Gastroesophageal sphincter (tissue), 4 donors: ENCODE results near the gene NRG2. TPM values are rescaled to one million over a fixed set of nuclear protein-coding genes. Genes with fewer than 3 reads are reported as not detected.
A peak's percentile ranks its signal among the peaks of the same experiment; 100 is the strongest.

ENCODE experiments used
- ATAC-seq: fragments of 150-250 bp; one replicate; pipeline ENCODE4 v1.9.1; 2016; ENCODE audit warnings: mild to moderate bottlenecking, moderate library complexity
- H3K27ac ChIP-seq, 4 donors: fragments of 200-600 bp; sonication (generic) in 3 of 4; 1 replicate in 3 of 4; 2 replicates in 1 of 4; pipeline ENCODE4 v1.5.1; 2016 to 2019
- H3K27me3 ChIP-seq: fragments of 200-600 bp; sonication (generic); one replicate; pipeline ENCODE4 v1.5.1; 2019
- H3K36me3 ChIP-seq, 2 donors: fragments of 200-600 bp; sonication (generic); one replicate each; pipeline ENCODE4 v1.5.1; 2019; ENCODE audit warnings: control low read depth in 1 of 2
- H3K4me1 ChIP-seq, 3 donors: fragments of 200-600 bp; sonication (generic); 1 replicate in 2 of 3; 2 replicates in 1 of 3; pipeline ENCODE4 v1.5.1; 2016 to 2019; ENCODE audit warnings: control low read depth in 2 of 3
- H3K4me3 ChIP-seq, 2 donors: fragments of 200-600 bp; sonication (generic); one replicate each; pipeline ENCODE4 v1.5.1; 2019; ENCODE audit warnings: mild to moderate bottlenecking in 1 of 2, moderate library complexity in 1 of 2
- H3K9me3 ChIP-seq, 3 donors: fragments of 200-600 bp; sonication (generic); one replicate each; pipeline ENCODE4 v1.5.1; 2017 to 2019; ENCODE audit warnings: control low read depth in 2 of 3
- CTCF ChIP-seq, 4 experiments: fragments of 200-600 bp in 2 of 4; fragments of 450-650 bp in 2 of 4; sonication (generic) in 1 of 4; IDR thresholded peaks; one replicate each; pipeline ENCODE4 v1.5.1; 2017 to 2019; ENCODE audit warnings: antibody characterized with exemption in 4 of 4, mild to moderate bottlenecking in 2 of 4, moderate library complexity in 2 of 4
- EP300 ChIP-seq: sonication (generic); formaldehyde crosslinking; IDR thresholded peaks from one replicate; pipeline ENCODE4 v1.6.1; 2017; ENCODE audit warnings: antibody characterized with exemption, mild to moderate bottlenecking
- POLR2A ChIP-seq, 2 donors: fragments of 450-650 bp; IDR thresholded peaks; one replicate each; pipeline ENCODE4 v1.6.1; 2017; ENCODE audit warnings: antibody characterized with exemption in 2 of 2, mild to moderate bottlenecking in 2 of 2, moderate library complexity in 1 of 2
- POLR2AphosphoS5 ChIP-seq: sonication (generic); formaldehyde crosslinking; IDR thresholded peaks from one replicate; pipeline ENCODE4 v1.6.1; 2017; ENCODE audit warnings: antibody characterized with exemption
- WGBS, 2 donors: methylation state at CpG; one replicate each; pipeline ENCODE4 v1.1.5; 2018; ENCODE audit warnings: low coverage in 1 of 2; 5-methylcytosine and 5-hydroxymethylcytosine counted together
- total RNA-seq, 4 donors: library from RNA; depleted of rRNA; stranded (reverse); fragments of >200 nt; gene quantifications; one replicate each; pipeline ENCODE4 v1.1.0, GENCODE V29; 2016

The NRG2 gene
- total RNA-seq, 4 donors from 2014 or later: 3.2 to 7.6 (median 5.1) TPM

- peak overlapping the region; percentile 44 to 57 for H3K4me3 ChIP-seq
- no peak for TF ChIP-seq POLR2AphosphoS5
- no peak for TF ChIP-seq POLR2A (IDR thresholded peaks at IDR 0.05)
- TF ChIP-seq EP300: no peak
- TF ChIP-seq CTCF (IDR thresholded peaks at IDR 0.05): no peak
- no peaks in the 10 kb centered on the region for H3K9me3 ChIP-seq
- ATAC-seq: no peak
- H3K36me3 ChIP-seq: no peaks in the 10 kb centered on the region
- peaks cover 28% of the 10 kb centered on the region for H3K27me3 ChIP-seq
- no CpG with 5 or more reads among the region's 17 CpGs for WGBS, 2 donors
- H3K27ac ChIP-seq: peak overlapping the region in 1 of 4 donors; percentile 4
- peaks cover 0 to 25% (median 16%) of the 10 kb centered on the region in 3 donors for H3K4me1 ChIP-seq
Measured at GRCh38 chr5:139904566-139904815, 138.6 kb downstream of the NRG2 start.

- Histone ChIP-seq H3K27me3 (peaks cover 28% of the 10 kb centered on the region), H3K4me1 (peaks cover 0 to 25% (median 16%) of the 10 kb centered on the region in 3 donors), H3K9me3 (no peaks in the 10 kb centered on the region), H3K36me3 (no peaks in the 10 kb centered on the region), H3K27ac (peak overlapping the region in 1 of 4 donors; percentile 4), H3K4me3 (peak overlapping the region; percentile 44 to 57)
- ATAC-seq: peak; percentile 57
- 0% methylated on average over 1 of the region's 89 CpGs; no CpG with 5 or more reads in 1 of the 2 donors for WGBS, 2 donors
- TF ChIP-seq POLR2A (IDR thresholded peaks at IDR 0.05) (no peak), CTCF (IDR thresholded peaks at IDR 0.05) (no peak), EP300 (no peak), POLR2AphosphoS5 (no peak)
Measured at GRCh38 chr5:139903795-139904565, 139.1 kb downstream of the NRG2 start.

- Histone ChIP-seq H3K27ac (no peak overlapping the region), H3K4me1 (peaks cover 0 to 25% (median 16%) of the 10 kb centered on the region in 3 donors), H3K27me3 (peaks cover 28% of the 10 kb centered on the region), H3K4me3 (peak overlapping the region; percentile 44 to 57), H3K9me3 (no peaks in the 10 kb centered on the region), H3K36me3 (no peaks in the 10 kb centered on the region)
- ATAC-seq: no peak
- no peak for TF ChIP-seq POLR2A (IDR thresholded peaks at IDR 0.05)
- 79% methylated on average over 5 of the region's 14 CpGs; no CpG with 5 or more reads in 1 of the 2 donors for WGBS, 2 donors
Measured at GRCh38 chr5:139903450-139903794, 139.7 kb downstream of the NRG2 start.

- Histone ChIP-seq H3K4me3 (no peak overlapping the region), H3K36me3 (no peaks in the 10 kb centered on the region), H3K4me1 (peaks cover 0 to 25% (median 16%) of the 10 kb centered on the region in 3 donors), H3K27ac (no peak overlapping the region), H3K9me3 (no peaks in the 10 kb centered on the region), H3K27me3 (peaks cover 28% of the 10 kb centered on the region)
- TF ChIP-seq POLR2A (IDR thresholded peaks at IDR 0.05) (no peak), CTCF (IDR thresholded peaks at IDR 0.05) (no peak), EP300 (no peak), POLR2AphosphoS5 (no peak)
- WGBS, 2 donors: 100% methylated on average over 1 of the region's 3 CpGs; no CpG with 5 or more reads in 1 of the 2 donors
- ATAC-seq: no peak
Measured at GRCh38 chr5:139901986-139902385, 141.1 kb downstream of the NRG2 start.

GRCh38 chr5:139901251-139901575 is 141.9 kb downstream of the NRG2 start:
- TF ChIP-seq CTCF (IDR thresholded peaks at IDR 0.05) (no peak), EP300 (no peak), POLR2AphosphoS5 (no peak), POLR2A (IDR thresholded peaks at IDR 0.05) (no peak)
- WGBS, 2 donors: 80 to 100% methylated on average over 1 of the region's 2 CpGs
- peaks cover 0 to 32% (median 16%) of the 10 kb centered on the region in 3 donors for H3K4me1 ChIP-seq
- peaks cover 28% of the 10 kb centered on the region for H3K27me3 ChIP-seq
- no peak for ATAC-seq
- H3K4me3 ChIP-seq: no peak overlapping the region
- no peak overlapping the region for H3K27ac ChIP-seq
- H3K9me3 ChIP-seq: no peaks in the 10 kb centered on the region
- no peaks in the 10 kb centered on the region for H3K36me3 ChIP-seq
